Hepatocyte (in vitro differentiated cells): ENCODE results near the gene CTSD. TPM values are rescaled to one million over a fixed set of nuclear protein-coding genes. Genes with fewer than 3 reads are reported as not detected.

Experiments used
- DNase-seq: peaks from one replicate; pipeline ENCODE4 v3.0.0-alpha.2; 2016; ENCODE audit warnings: low spot score
- H2AFZ ChIP-seq: fragments of 200-600 bp; sonication (generic); 2 replicates; pipeline ENCODE4 v1.6.0; 2016; ENCODE audit warnings: antibody characterized with exemption, mild to moderate bottlenecking
- H3K27ac ChIP-seq: fragments of 200-600 bp; sonication (generic); 2 replicates; pipeline ENCODE4 v1.5.1; 2016; ENCODE audit warnings: mild to moderate bottlenecking
- H3K27me3 ChIP-seq: fragments of 200-600 bp; sonication (generic); 2 replicates; pipeline ENCODE4 v1.6.1; 2016
- H3K36me3 ChIP-seq: fragments of 200-600 bp; sonication (generic); replicated peaks from 2 replicates; pipeline ENCODE4 v1.5.1; 2016; ENCODE audit warnings: low read depth; ENCODE audit not compliant: insufficient read depth
- H3K4me1 ChIP-seq: fragments of 200-600 bp; sonication (generic); 2 replicates; pipeline ENCODE4 v1.5.1; 2016; ENCODE audit warnings: mild to moderate bottlenecking, moderate library complexity; ENCODE audit not compliant: insufficient read depth
- H3K4me2 ChIP-seq: fragments of 200-600 bp; sonication (generic); 2 replicates; pipeline ENCODE4 v1.6.0; 2016
- H3K4me3 ChIP-seq: fragments of 200-600 bp; sonication (generic); 2 replicates; pipeline ENCODE4 v1.5.1; 2016; ENCODE audit warnings: mild to moderate bottlenecking
- H3K79me2 ChIP-seq: fragments of 200-600 bp; sonication (generic); 2 replicates; pipeline ENCODE4 v1.6.0; 2017; ENCODE audit warnings: mild to moderate bottlenecking
- H3K9me2 ChIP-seq: fragments of 200-600 bp; sonication (generic); replicated peaks from 2 replicates; pipeline ENCODE4 v1.6.0; 2017; ENCODE audit warnings: mild to moderate bottlenecking; ENCODE audit not compliant: insufficient read depth
- H3K9me3 ChIP-seq: fragments of 200-600 bp; sonication (generic); 2 replicates; pipeline ENCODE4 v1.5.1; 2016; ENCODE audit warnings: low read depth, mild to moderate bottlenecking
- H4K20me1 ChIP-seq: fragments of 200-600 bp; sonication (generic); 2 replicates; pipeline ENCODE4 v1.6.0; 2016; ENCODE audit warnings: mild to moderate bottlenecking; ENCODE audit not compliant: insufficient read depth, poor library complexity, severe bottlenecking
- EZH2 ChIP-seq: fragments of 200-600 bp; sonication (generic); IDR thresholded peaks from 2 replicates; pipeline ENCODE4 v1.6.1; 2016; ENCODE audit warnings: antibody characterized with exemption, mild to moderate bottlenecking, borderline replicate concordance
- EZH2phosphoT487 ChIP-seq: fragments of 200-600 bp; sonication (generic); IDR thresholded peaks from one replicate; pipeline ENCODE4 v1.6.1; 2018; ENCODE audit warnings: antibody characterized with exemption, mild to moderate bottlenecking, low read depth, moderate library complexity; ENCODE audit not compliant: unreplicated experiment, severe bottlenecking
- WGBS: methylation state at CpG from one replicate; pipeline ENCODE4 v1.1.6; 2016; ENCODE audit warnings: low lambda C conversion rate; ENCODE audit errors: missing lambda C conversion rate; 5-methylcytosine and 5-hydroxymethylcytosine counted together
- polyA plus RNA-seq: library from polyadenylated mRNA; unstranded; fragments of >200 nt; fragmentation: Nextera tagmentation; extraction: Ambion mirVana; gene quantifications from 2 replicates; pipeline ENCODE4 v1.2.1, GENCODE V29; 2016
- total RNA-seq: library from RNA; depleted of rRNA; stranded (reverse); fragments of >200 nt; gene quantifications from 2 replicates; pipeline ENCODE4 v1.2.3, GENCODE V29; 2014
- TF ChIP-seq, protein P1 (sequence below): fragments of 200-600 bp; sonication (generic); IDR thresholded peaks from 2 replicates; pipeline ENCODE4 v1.5.1; 2016; ENCODE audit warnings: antibody characterized with exemption, mild to moderate bottlenecking; ENCODE audit not compliant: poor library complexity

CTSD gene
- total and polyA plus RNA-seq, 2 experiments from 2014 or later: 562 to 1,283 TPM

- no peaks in the 10 kb centered on the region for H3K27me3 ChIP-seq
- no peak overlapping the region for H3K27ac ChIP-seq
- peak overlapping the region; percentile 10 for H3K4me2 ChIP-seq
- no peaks in the 10 kb centered on the region for H4K20me1 ChIP-seq
- DNase-seq: peak; percentile 13
- no peaks in the 10 kb centered on the region for H3K9me2 ChIP-seq
- H3K9me3 ChIP-seq: no peaks in the 10 kb centered on the region
- no peaks in the 10 kb centered on the region for H3K36me3 ChIP-seq
- no peaks in the 10 kb centered on the region for H3K79me2 ChIP-seq
- 67% methylated on average over 20 of the region's 20 CpGs for WGBS
- TF ChIP-seq EZH2phosphoT487: no peak
- TF ChIP-seq EZH2: no peak
- TF ChIP-seq, protein P1, sequence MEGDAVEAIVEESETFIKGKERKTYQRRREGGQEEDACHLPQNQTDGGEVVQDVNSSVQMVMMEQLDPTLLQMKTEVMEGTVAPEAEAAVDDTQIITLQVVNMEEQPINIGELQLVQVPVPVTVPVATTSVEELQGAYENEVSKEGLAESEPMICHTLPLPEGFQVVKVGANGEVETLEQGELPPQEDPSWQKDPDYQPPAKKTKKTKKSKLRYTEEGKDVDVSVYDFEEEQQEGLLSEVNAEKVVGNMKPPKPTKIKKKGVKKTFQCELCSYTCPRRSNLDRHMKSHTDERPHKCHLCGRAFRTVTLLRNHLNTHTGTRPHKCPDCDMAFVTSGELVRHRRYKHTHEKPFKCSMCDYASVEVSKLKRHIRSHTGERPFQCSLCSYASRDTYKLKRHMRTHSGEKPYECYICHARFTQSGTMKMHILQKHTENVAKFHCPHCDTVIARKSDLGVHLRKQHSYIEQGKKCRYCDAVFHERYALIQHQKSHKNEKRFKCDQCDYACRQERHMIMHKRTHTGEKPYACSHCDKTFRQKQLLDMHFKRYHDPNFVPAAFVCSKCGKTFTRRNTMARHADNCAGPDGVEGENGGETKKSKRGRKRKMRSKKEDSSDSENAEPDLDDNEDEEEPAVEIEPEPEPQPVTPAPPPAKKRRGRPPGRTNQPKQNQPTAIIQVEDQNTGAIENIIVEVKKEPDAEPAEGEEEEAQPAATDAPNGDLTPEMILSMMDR: no peak
- no peaks in the 10 kb centered on the region for H3K4me1 ChIP-seq
- no peak overlapping the region for H2AFZ ChIP-seq
- no peak overlapping the region for H3K4me3 ChIP-seq
Observed at GRCh38 chr11:1782831-1783724, 19.4 kb upstream of the CTSD start.

- Histone ChIP-seq H3K4me3 (no peak overlapping the region), H3K9me2 (no peaks in the 10 kb centered on the region), H2AFZ (no peak overlapping the region), H3K27ac (no peak overlapping the region), H3K36me3 (no peaks in the 10 kb centered on the region), H3K27me3 (no peaks in the 10 kb centered on the region), H3K4me1 (no peaks in the 10 kb centered on the region), H4K20me1 (no peaks in the 10 kb centered on the region), H3K9me3 (no peaks in the 10 kb centered on the region), H3K4me2 (no peak overlapping the region), H3K79me2 (no peaks in the 10 kb centered on the region)
- DNase-seq: no peak
- TF ChIP-seq EZH2 (no peak), EZH2phosphoT487 (no peak)
- TF ChIP-seq, protein P1: no peak
- WGBS: 93% methylated on average over 11 of the region's 13 CpGs
Observed at GRCh38 chr11:1782031-1782590, 18.4 kb upstream of the CTSD start.

GRCh38 chr11:1781593-1781975 is 17.9 kb upstream of the CTSD start:
- Histone ChIP-seq H3K9me3 (no peaks in the 10 kb centered on the region), H3K4me3 (no peak overlapping the region), H3K4me1 (no peaks in the 10 kb centered on the region), H3K27me3 (no peaks in the 10 kb centered on the region), H3K9me2 (no peaks in the 10 kb centered on the region), H2AFZ (no peak overlapping the region), H4K20me1 (no peaks in the 10 kb centered on the region), H3K36me3 (no peaks in the 10 kb centered on the region), H3K79me2 (no peaks in the 10 kb centered on the region), H3K27ac (no peak overlapping the region), H3K4me2 (no peak overlapping the region)
- 82% methylated on average over 9 of the region's 9 CpGs for WGBS
- no peak for DNase-seq
- TF ChIP-seq EZH2phosphoT487 (no peak), EZH2 (no peak)
- TF ChIP-seq, protein P1: no peak
